Lung (tissue), 12 donors: ENCODE data around the gene COX7A2. TPM values are rescaled to one million over a fixed set of nuclear protein-coding genes. Genes with fewer than 3 reads are reported as not detected.

Source experiments
- ATAC-seq: fragments of 200-7000 bp; cut with Tn5 transposase; one replicate; pipeline ENCODE4 v1.9.1; 2020; ENCODE audit warnings: moderate number of reproducible peaks; ENCODE audit not compliant: insufficient read depth, low FRiP score
- DNase-seq, 3 donors: peaks; one replicate each; pipeline ENCODE4 v3.0.0-alpha.2; 2013 to 2017
- H3K27ac ChIP-seq, 2 donors: one replicate each; pipeline ENCODE4 v1.5.1; 2013; ENCODE audit warnings: mild to moderate bottlenecking in 2 of 2, moderate library complexity in 2 of 2, control low read depth in 1 of 2, inconsistent platforms in 1 of 2, low read depth in 1 of 2, low read length in 1 of 2
- H3K27me3 ChIP-seq, 3 donors: one replicate each; pipeline ENCODE4 v1.5.1; 2013; ENCODE audit warnings: low read length in 2 of 3; ENCODE audit not compliant: control insufficient read depth in 3 of 3, insufficient read depth in 3 of 3
- H3K36me3 ChIP-seq, 4 donors: one replicate each; pipeline ENCODE4 v1.5.1; 2013; ENCODE audit warnings: low read length in 4 of 4, mild to moderate bottlenecking in 1 of 4, moderate library complexity in 1 of 4; ENCODE audit not compliant: control insufficient read depth in 4 of 4, insufficient read depth in 4 of 4
- H3K4me1 ChIP-seq, 5 donors: one replicate each; pipeline ENCODE4 v1.5.1; 2013; ENCODE audit warnings: low read length in 5 of 5, mild to moderate bottlenecking in 2 of 5, moderate library complexity in 1 of 5; ENCODE audit not compliant: control insufficient read depth in 5 of 5, insufficient read depth in 5 of 5
- H3K4me3 ChIP-seq: one replicate; pipeline ENCODE4 v1.5.1; 2013; ENCODE audit warnings: mild to moderate bottlenecking, control low read depth, moderate library complexity
- H3K9ac ChIP-seq, 2 donors: one replicate each; pipeline ENCODE4 v1.5.1; 2013; ENCODE audit warnings: low read length in 2 of 2, control low read depth in 1 of 2; ENCODE audit not compliant: insufficient read depth in 1 of 2
- H3K9me3 ChIP-seq, 4 donors: one replicate each; pipeline ENCODE4 v1.5.1; 2013; ENCODE audit warnings: low read length in 3 of 4, mild to moderate bottlenecking in 1 of 4, moderate library complexity in 1 of 4; ENCODE audit not compliant: control insufficient read depth in 4 of 4, insufficient read depth in 3 of 4
- CTCF ChIP-seq: IDR thresholded peaks from 2 replicates; pipeline ENCODE4 v1.5.1; 2012; ENCODE audit warnings: mild to moderate bottlenecking; ENCODE audit errors: control extremely low read depth, extremely low read depth
- WGBS, 2 donors: extraction: QIAGEN DNeasy Blood & Tissue Kit; methylation state at CpG; one replicate each; pipeline ENCODE4 v1.1.7; 2013; 5-methylcytosine and 5-hydroxymethylcytosine counted together
- polyA plus RNA-seq, 2 donors: library from polyadenylated mRNA; stranded (reverse); fragments of 200-250 nt; gene quantifications; one replicate each; pipeline ENCODE4 v1.2.1, GENCODE V29; 2013
- total RNA-seq, 2 donors: library from RNA; depleted of rRNA in 1 of 2; stranded (reverse); fragments of >200 nt in 1 of 2; gene quantifications; one replicate each; pipeline ENCODE4 v1.2.1, GENCODE V29; 2014 to 2021
- donor health status: control.
- donor health status: control.
- donor health status: Bipolar disorder and iron deficiency.
- donor health status: healthy.
- donor health status: DM: yes; HTN: yes; CAD: no.

Gene COX7A2
- total and polyA plus RNA-seq, 4 donors = 43.1 to 557 (median 398) TPM

- no peak for DNase-seq
- H3K36me3 ChIP-seq = peaks cover 5 to 14% (median 10%) of the 10 kb centered on the region in 4 donors
- no peak overlapping the region for H3K27ac ChIP-seq
- TF ChIP-seq CTCF = no peak
- H3K4me1 ChIP-seq = peaks cover 0 to 8% (median 4%) of the 10 kb centered on the region in 5 donors
- no peaks in the 10 kb centered on the region for H3K27me3 ChIP-seq
- ATAC-seq = no peak
- 93 to 96% methylated on average over 4 of the region's 4 CpGs for WGBS, 2 donors
- H3K9me3 ChIP-seq = no peaks in the 10 kb centered on the region
- H3K4me3 ChIP-seq = no peak overlapping the region
- no peak overlapping the region for H3K9ac ChIP-seq
Measured at GRCh38 chr6:75236630-75237029, 7.0 kb downstream of the COX7A2 start.

- Histone ChIP-seq H3K27me3 (no peaks in the 10 kb centered on the region), H3K27ac (peak overlapping the region in 1 of 2 donors; percentile 33), H3K9ac (no peak overlapping the region), H3K4me3 (no peak overlapping the region), H3K9me3 (no peaks in the 10 kb centered on the region), H3K36me3 (peaks cover 4 to 14% (median 8%) of the 10 kb centered on the region in 4 donors), H3K4me1 (peaks cover 0 to 11% (median 4%) of the 10 kb centered on the region in 5 donors)
- DNase-seq (no peak), ATAC-seq (no peak)
- no peak for TF ChIP-seq CTCF
- WGBS, 2 donors = 84 to 93% methylated on average over 2 of the region's 2 CpGs
Measured at GRCh38 chr6:75235271-75235670, 8.3 kb downstream of the COX7A2 start.

- H3K4me1 ChIP-seq = peaks cover 0 to 11% (median 4%) of the 10 kb centered on the region in 5 donors
- DNase-seq (no peak), ATAC-seq (no peak)
- no peak for TF ChIP-seq CTCF
- WGBS, 2 donors = 70% methylated on average over 3 of the region's 3 CpGs
- no peaks in the 10 kb centered on the region for H3K9me3 ChIP-seq
- H3K27ac ChIP-seq = no peak overlapping the region
- H3K9ac ChIP-seq = no peak overlapping the region
- no peaks in the 10 kb centered on the region for H3K27me3 ChIP-seq
- H3K4me3 ChIP-seq = no peak overlapping the region
- peaks cover 4 to 14% (median 8%) of the 10 kb centered on the region in 4 donors for H3K36me3 ChIP-seq
Measured at GRCh38 chr6:75234126-75234865, 9.3 kb downstream of the COX7A2 start.
